GM19468 (cell line): ENCODE results near the gene RNF34.

ENCODE experiments used
- ATAC-seq: cut with Tn5 transposase; IDR thresholded peaks from one replicate; pipeline ENCODE4 v1.9.1; 2021; ENCODE audit warnings: mild to moderate bottlenecking, moderate library complexity, moderate number of reproducible peaks; ENCODE audit not compliant: unreplicated experiment; ENCODE audit errors: extremely low read depth

Gene RNF34

DNA sequence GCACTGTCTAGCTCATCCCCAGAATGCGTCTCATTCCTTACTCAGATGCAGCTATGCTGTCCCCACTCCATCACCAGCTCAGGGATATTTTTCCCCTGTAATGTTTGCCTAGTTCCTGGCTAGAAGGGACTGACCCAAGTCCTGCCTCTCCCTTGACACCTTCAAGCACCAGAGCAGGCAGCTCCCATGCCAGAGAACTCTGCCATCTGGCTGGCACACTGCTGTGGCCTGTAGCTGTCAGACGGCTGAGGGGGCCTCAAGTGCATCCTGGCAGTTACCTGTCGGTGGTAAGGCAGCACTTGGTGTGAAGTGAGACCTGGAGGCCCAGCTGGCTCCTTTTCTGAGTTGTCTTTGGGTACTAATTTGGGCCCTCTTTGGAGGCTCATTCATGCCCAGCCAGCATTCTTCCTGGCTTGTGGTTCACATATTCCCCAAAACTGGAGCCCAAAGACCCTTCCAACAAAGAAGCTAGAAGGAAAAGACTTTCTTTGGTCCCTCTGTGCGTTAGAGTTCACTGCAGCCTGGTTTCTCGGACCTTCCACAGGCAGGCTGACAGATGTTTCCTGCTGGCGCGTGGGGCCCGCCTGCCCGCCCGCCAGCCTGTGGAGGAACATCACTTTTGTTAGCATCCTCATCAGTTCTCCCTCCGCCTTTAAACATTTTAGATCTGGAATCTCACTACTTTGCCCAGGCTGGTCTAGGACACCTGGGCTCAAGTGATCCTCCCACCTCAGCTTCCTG is 33.0 kb downstream of the RNF34 start:
- no peak for ATAC-seq

GRCh38 chr12:121436706-121437105 is 36.8 kb downstream of the RNF34 start:
- no peak for ATAC-seq

DNA sequence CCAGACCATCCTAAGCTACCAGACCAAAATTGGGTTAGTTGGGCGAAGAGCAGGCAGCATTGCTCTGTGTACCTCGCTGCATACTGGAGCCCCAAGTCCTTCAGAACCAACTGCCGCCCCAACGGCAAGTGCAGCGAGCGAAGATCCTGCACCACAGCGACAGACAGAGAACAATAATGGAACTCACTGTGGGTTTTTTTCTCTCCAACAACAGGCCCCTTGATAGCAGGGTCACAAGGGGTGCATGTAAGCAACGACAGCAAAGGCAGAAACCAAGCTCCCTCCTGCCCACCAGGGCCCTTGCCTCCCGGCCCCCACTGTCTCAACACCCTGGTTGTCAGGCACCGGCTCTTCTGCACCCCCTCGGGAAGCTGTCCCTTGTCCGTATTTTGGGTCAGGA is 39.0 kb downstream of the RNF34 start:
- no peak for ATAC-seq

DNA sequence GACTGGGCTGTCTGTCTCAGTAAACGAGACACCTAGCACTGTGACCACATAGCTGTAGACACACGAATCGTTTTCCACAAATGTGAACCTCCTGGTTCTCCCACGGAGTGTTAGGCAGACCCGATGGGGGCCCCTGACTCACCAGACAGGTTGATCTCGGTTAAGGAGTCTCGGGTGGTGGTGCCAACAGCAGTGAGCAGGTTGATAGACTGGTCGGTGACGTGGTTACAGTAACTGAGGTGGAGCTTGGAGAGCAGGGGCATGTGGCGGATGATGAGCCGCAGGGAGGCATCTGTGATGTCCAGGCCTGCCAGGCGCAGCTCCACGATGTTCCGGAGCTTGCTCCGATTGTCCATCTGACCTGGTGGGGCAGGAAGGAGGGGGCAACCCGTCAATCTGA is 39.8 kb downstream of the RNF34 start:
- ATAC-seq: no peak

DNA sequence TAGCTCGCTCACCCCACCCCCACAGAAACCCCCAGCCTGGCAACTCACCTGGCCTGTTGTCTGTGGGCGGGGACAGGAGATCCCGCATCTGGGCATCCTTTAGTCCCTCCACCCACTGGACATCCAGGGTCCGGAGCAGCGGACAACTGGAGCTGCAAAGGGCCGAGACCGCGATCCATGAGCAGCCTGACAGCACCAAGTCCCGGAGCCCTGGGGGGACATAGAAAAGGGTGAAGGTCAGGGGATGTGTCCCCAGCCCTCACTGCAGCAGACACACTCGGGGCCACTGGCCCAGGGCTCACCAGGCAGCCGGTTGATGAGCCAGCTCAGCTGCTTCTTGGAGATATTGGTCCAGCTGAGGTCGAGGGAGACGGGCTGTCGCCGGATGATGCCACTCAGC is 40.9 kb downstream of the RNF34 start:
- no peak for ATAC-seq

DNA sequence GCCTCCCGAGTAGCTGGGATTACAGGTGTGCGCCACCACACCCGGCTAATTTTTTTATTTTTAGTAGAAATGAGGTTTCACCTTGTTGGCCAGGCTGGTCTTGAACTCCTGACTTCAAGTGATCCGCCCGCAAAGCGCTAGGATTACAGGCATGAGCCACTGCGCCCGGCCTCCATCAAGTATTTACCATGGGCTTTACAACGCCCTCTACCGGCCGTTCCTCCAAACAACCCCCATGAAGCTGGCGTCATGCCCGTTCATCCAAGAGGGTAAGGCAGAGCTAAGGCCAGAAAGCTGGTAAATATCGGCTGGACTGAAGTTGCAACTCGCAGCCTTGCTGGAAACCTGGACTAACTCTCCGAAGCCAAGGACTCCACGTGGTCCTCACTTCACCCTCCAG is 41.6 kb downstream of the RNF34 start:
- no peak for ATAC-seq

DNA sequence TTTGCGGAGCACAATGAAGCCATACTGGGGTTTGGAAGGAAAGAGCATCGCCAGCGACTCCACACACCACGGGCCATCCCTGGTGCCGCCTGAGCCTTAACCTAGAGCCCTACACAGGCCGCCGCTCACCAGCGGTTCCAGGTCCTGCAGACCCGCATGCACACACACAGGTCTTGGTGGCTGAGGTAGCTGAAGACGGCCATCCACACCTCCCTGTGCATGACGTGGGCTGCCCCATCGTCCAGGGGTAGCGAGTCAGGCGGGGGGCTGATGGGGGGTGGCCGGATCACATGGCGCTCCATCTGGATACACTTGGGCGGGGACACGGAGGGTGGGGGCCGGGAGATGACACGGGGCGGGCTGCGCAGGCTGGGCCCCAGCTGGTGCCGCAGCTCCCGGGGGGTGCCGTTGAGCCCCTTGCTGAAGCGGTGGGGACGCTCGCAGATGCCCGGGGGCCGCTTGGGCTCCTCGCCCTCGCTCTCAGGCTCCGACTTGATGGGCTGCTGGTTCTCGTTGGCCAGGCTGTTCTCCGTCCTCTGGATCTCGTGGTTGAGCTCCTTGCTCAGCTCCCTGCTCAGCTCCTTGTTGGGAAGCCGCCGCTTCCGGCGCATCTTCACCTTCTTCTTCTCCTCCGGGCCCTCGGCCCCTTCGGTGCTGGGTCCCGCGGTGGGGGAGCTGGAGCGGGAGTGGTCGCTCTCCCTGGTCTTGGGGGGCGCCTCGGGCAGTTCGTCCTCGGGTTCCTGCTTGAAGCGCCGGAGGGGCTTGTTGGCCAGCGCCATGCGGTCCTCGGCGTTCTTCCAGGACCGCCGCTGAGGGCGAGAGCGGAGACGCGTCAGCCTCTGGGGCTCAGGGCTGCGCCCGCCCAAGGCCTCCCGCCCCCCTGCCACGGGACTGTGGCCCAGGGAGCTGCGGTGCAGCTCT is 42.4 kb downstream of the RNF34 start:
- no peak for ATAC-seq

- ATAC-seq: no peak
Measured at GRCh38 chr12:121443193-121443870, 43.4 kb downstream of the RNF34 start.

GRCh38 chr12:121443911-121444841 is 44.3 kb downstream of the RNF34 start:
- no peak for ATAC-seq

- no peak for ATAC-seq
Measured at GRCh38 chr12:121444842-121445202, 44.9 kb downstream of the RNF34 start.

DNA sequence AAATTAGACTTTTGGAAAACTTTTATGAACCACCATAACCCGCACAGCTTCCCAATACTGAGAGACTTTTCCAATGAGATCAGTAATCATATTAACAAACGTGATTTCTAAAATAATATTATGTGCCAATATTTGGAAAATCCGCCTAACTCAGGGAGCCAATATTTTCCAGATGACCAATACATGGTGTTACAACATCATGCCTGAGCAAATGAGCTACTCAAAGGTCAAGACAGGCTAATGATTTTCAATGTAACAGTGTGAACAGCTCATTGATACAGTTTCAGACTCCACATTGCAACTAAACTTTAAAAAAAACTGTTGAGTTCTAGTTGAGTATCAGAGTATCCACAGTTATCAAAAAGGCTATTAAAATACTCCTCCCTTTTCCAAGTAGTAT is 46.8 kb downstream of the RNF34 start:
- no peak for ATAC-seq

DNA sequence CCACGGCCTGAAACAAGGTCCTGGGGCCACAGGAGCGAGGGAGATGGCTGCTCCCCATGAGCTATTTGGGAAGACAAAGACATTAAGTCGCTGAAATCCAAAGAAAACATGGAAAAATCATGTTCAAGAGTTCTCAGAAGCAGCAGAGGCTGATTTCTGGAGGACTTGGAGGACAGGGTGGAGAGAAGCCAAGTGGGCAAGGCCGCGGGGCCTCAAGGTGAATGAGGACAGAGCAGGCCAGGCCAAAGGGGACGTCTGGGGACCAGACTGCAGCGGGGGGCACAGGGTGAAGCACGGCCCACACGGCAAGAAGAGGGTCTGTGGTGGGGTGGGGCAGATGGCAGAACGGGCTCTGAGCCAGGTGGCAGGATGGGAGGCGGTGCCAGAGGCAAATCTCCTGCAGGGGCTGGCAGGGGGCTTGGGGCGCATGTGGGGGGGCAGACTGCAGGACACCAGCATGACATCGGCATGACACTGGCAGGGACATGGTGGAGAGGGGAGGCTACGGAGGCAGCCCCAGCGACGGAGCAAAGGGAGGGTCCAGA is 48.9 kb downstream of the RNF34 start:
- ATAC-seq: no peak

- no peak for ATAC-seq
Measured at GRCh38 chr12:121451961-121452339, 52.0 kb downstream of the RNF34 start.

DNA sequence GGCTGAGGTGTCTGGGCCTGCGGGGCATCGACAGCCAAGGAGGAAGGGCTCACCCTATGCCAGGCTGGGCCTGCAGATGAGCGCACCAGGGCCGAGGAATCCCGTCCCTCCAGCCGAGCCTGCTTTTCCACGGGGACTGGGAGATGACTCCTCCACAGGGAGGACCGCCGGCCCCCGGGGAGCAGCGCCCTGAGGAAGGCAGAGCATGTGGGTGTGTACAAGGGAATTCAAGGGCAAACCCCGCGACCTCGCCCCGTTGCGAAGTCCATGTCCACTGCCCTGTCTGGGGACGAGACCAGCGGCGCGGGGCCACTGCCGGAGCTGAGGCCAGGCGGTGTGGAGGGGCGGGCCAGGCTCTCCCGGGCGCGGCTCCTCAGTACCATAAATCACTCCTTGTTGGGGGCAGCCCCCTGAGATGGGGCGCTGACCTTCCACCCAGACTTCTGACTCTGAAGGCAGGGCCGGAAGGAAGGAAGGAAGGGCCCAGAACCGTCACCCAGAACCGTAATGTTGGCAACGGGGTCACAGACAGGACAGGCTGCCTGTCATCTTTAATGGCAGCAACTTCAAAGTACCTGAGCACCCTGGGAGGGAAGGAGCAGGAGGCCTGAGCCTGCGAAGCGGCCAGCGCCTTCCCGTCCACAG is 52.5 kb downstream of the RNF34 start:
- no peak for ATAC-seq

DNA sequence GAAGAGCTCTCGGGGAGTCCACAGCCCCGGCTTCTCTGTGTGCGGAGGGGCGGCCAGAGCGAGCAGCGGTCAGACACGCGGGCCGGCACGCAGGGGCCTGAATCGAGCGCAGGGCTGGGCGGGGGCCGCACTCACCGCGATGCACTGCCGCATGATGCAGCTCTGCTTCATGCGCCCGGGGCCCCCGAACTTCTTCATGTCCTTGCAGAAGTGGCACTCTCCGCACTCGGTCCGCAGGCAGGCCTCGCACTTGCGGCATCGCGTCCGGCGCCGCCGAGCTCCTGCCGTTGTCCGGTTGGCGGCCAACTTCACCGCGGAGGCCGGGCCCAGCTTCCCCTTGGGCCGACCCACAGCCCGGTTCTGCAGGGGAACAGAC is 53.1 kb downstream of the RNF34 start:
- ATAC-seq: no peak

DNA sequence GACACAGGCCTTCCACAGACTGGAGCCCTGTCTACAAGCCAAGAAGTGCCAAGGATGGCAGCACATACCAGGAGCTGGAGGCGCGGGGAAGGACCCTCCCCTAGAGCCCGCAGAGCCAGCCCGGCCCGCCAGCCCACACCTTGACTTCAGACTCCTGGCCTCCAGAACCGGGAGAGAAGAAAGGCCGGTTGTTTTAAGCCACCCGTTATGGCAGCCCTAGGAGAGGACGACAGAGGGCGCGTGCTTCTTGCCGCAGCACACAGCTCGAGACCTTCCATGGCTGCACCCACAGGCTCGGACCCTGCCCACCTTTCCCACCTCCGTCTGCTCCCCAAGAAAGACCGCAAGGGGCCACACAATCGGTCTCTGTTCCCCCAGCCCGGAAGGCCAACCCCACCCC is 53.7 kb downstream of the RNF34 start:
- ATAC-seq: no peak

DNA sequence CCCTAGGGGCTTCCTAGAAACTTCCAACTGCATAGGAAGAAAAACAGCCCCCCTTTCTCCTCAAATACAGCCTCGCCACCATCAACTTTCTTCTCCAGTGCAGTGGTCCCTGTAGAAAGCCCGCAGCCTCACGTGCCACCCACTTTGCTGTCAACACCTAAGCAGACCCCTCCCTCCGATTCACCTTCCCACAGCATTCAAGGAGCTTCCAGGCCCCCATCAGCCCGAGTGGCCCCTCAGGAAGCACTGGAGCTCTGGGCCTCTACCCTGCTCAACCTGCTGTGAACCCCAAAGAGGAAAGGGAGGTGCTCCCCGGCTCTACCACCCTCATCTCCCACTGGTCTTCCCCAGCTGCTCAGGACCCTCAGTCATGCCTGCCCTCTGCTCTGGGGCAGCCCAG is 55.0 kb downstream of the RNF34 start:
- ATAC-seq: no peak

GRCh38 chr12:121455766-121456420 is 56.0 kb downstream of the RNF34 start:
- ATAC-seq: no peak

GRCh38 chr12:121456551-121456950 is 56.6 kb downstream of the RNF34 start:
- ATAC-seq: no peak
